ENCODE results near the gene ODAD3.

ODAD3 gene

GRCh38 chr19:11374433-11375142 is 60.3 kb downstream of the ODAD3 start, which contains the start of gene SWSAP1:
TSS of gene SWSAP1 (plus strand) at chr19:11374666. CDS start at chr19:11374681, 15 bp downstream.
- DNase-seq (ENCODE audit: low spot score), result peak; percentile 100

- DNase-seq (ENCODE audit: low spot score), result no peak
Observed at GRCh38 chr19:11373885-11374432, 61.0 kb downstream of the ODAD3 start.

GRCh38 chr19:11373166-11373884 is 61.6 kb downstream of the ODAD3 start:
- no peak for DNase-seq (ENCODE audit: low spot score)

GRCh38 chr19:11370744-11371143 is 64.2 kb downstream of the ODAD3 start:
- no peak for DNase-seq (ENCODE audit: low spot score)
